Measurements from ENCODE around the gene GTF3A.
A peak's percentile ranks its signal among the peaks of the same experiment; 100 is the strongest.

GTF3A gene

GRCh38 chr13:27403727-27404385 is 20.6 kb upstream of the GTF3A start:
- ChIA-PET POLR2A (ENCODE audit: low non-redundant PET) (no interaction called here), CTCF (interaction anchor here (0.6 kb wide), 2 partner anchors 8 to 586 kb away, joined by 3 to 4 read pairs; no protein-coding TSS in a partner anchor)
- peak overlapping the region; percentile 57; the same call in 1 of the 2 replicates for H3K27ac ChIP-seq
- DNase-seq (ENCODE audit: low spot score): no peak
- no peak for TF ChIP-seq CTCF (conservative IDR thresholded peaks at IDR 0.05; ENCODE audit: low read depth)

GRCh38 chr13:27404680-27405079 is 19.7 kb upstream of the GTF3A start:
- TF ChIP-seq CTCF (conservative IDR thresholded peaks at IDR 0.05; ENCODE audit: low read depth): no peak
- ChIA-PET POLR2A (ENCODE audit: low non-redundant PET) (no interaction called here), CTCF (interaction anchor here (0.5 kb wide), 1 partner anchor 10 kb away, joined by 4 read pairs; no protein-coding TSS in a partner anchor)
- no peak overlapping the region for H3K27ac ChIP-seq
- DNase-seq (ENCODE audit: low spot score): no peak

DNA sequence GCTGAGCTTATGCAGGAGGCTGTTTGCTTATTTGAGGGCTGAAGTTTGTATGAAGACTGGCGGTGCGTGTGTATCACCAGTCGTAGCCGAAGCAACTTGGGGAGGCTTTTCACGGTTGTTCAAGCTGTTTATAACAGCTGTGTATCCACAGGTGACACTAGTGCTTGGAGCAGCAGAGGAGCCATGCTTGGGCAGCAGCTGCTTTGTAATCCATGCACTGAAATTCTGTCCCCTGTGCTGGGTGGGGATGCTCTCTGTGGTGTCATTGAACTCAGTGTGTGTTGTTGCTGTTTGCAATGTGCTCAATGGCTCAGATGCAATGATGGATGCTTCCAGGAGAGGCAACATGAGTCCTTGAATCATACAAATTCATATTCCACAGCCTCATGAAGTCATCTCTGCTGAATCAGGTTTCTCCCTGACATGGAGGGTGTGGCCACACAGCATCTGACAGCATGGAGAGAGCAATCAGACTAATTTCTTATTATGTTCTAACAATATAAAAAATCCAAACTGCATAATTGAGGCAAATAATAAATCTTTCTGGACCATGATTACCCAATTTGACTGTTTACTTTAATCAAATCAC is 18.8 kb upstream of the GTF3A start:
- POLR2A ChIA-PET (ENCODE audit: low non-redundant PET): no interaction called here
- no peak overlapping the region for H3K27ac ChIP-seq
- CTCF ChIA-PET: interaction anchor here (0.6 to 1.0 kb wide), 2 partner anchors 214 to 421 kb away, joined by 4 to 5 read pairs; partner anchors contain the start of gene LNX2

DNA sequence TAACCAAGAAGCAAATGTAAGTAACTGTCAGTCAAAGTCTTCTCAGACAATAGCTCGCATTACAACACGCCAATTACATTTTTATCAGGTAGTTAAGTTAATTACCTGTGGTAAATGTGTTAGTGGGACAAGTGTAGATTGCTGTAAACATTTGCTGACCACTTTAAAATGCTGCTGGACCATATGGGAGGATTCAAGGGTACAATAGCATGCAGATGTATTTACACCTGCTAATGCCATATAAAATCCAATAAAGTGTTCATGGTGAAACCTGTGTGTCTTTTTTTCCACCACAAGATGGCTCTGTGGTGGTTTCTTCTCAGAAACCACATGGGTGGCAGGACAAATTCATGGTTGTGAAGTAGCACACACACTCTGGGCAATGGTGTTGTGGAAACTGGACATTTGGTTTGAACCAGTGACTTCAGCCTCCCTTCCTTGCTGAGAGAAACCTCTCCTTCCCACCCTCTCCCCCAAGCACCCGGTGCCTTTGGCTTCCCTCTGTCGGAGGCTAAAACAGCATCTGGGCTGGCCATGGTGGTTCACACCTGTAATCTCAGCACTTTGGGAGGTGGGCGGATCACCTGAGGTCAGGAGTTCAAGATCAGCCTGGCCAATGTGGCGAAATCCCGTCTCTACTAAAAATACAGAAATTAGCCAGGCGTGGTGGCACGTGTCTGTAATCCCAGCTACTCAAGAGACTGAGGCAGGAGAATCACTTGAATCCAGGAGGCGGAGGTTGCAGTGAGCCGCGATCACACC is 18.1 kb upstream of the GTF3A start:
- TF ChIP-seq CTCF (conservative IDR thresholded peaks at IDR 0.05; ENCODE audit: low read depth): peak; percentile 56
- CTCF ChIA-PET: interaction anchor here (1.0 kb wide), 1 partner anchor 421 kb away, joined by 5 read pairs; no protein-coding TSS in a partner anchor
- DNase-seq (ENCODE audit: low spot score): peak; percentile 47
- POLR2A ChIA-PET (ENCODE audit: low non-redundant PET): no interaction called here
- no peak overlapping the region for H3K27ac ChIP-seq

More for the DNA sequence above, 18.8 kb upstream of the GTF3A start:
- no peak for TF ChIP-seq CTCF (conservative IDR thresholded peaks at IDR 0.05; ENCODE audit: low read depth)
- no peak for DNase-seq (ENCODE audit: low spot score)

DNA sequence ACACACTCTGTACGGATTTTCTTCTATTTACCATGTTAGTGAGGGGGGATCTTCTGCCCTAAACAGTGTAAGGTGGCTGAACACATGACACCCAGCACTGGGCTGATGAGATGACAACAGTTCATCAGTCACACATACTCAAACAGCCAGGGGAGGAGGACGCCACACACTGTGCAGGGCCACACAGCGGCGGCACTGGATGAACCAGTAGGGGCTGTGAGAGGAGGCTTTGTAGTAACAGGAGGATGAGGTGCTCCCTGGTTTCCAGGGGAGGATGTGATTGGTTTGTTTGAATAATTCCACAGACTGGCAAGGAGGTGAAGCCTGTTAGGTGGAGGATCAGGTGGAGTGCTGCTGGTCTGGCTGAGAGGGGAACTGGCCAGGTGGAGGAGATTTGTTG is 16.3 kb upstream of the GTF3A start:
- no peak overlapping the region for H3K27ac ChIP-seq
- CTCF ChIA-PET: interaction anchor here (0.6 kb wide), 1 partner anchor 418 kb away, joined by 3 read pairs; no protein-coding TSS in a partner anchor
- POLR2A ChIA-PET (ENCODE audit: low non-redundant PET): no interaction called here
- DNase-seq (ENCODE audit: low spot score): no peak
- TF ChIP-seq CTCF (conservative IDR thresholded peaks at IDR 0.05; ENCODE audit: low read depth): no peak

- ChIA-PET CTCF (no interaction called here), POLR2A (ENCODE audit: low non-redundant PET) (no interaction called here)
- DNase-seq (ENCODE audit: low spot score): no peak
- no peak overlapping the region for H3K27ac ChIP-seq
- TF ChIP-seq CTCF (conservative IDR thresholded peaks at IDR 0.05; ENCODE audit: low read depth): no peak
Measured at GRCh38 chr13:27409013-27409412, 15.4 kb upstream of the GTF3A start.
